Fibroblast of lung (primary cell): Measurements from ENCODE around the gene ATP2B1. TPM values are rescaled to one million over a fixed set of nuclear protein-coding genes. Genes with fewer than 3 reads are reported as not detected.

Source experiments
- DNase-seq, 2 donors: peaks; one replicate each; pipeline versions ENCODE4 v3.0.0 to v3.0.0-alpha.2; 2010; ENCODE audit warnings: low read depth in 2 of 2
- H2AFZ ChIP-seq: 2 replicates; pipeline ENCODE4 v1.5.1; 2012; ENCODE audit warnings: low read length, control low read depth, inconsistent platforms
- H3K27ac ChIP-seq: 2 replicates; pipeline ENCODE4 v1.5.1; 2011; ENCODE audit warnings: low read length, control low read depth; ENCODE audit not compliant: insufficient read depth
- H3K27me3 ChIP-seq: 2 replicates; pipeline ENCODE4 v1.5.1; 2011; ENCODE audit warnings: mild to moderate bottlenecking, low read length; ENCODE audit not compliant: control insufficient read depth, insufficient read depth
- H3K36me3 ChIP-seq: 2 replicates; pipeline ENCODE4 v1.5.1; 2011; ENCODE audit warnings: low read length; ENCODE audit not compliant: control insufficient read depth, insufficient read depth
- H3K4me1 ChIP-seq: 2 replicates; pipeline ENCODE4 v1.5.1; 2011; ENCODE audit warnings: low read length; ENCODE audit not compliant: control insufficient read depth, insufficient read depth; ENCODE audit errors: extremely low read depth
- H3K4me2 ChIP-seq: 2 replicates; pipeline ENCODE4 v1.5.1; 2011; ENCODE audit warnings: low read length, control low read depth; ENCODE audit not compliant: insufficient read depth; ENCODE audit errors: extremely low read depth
- H3K4me3 ChIP-seq, 4 experiments: fragments of 200-600 bp in 1 of 4; sonication (generic) in 1 of 4; replicated peaks in 1 of 4; 2 replicates each; pipeline ENCODE4 v1.5.1; 2011 to 2016; ENCODE audit warnings: low read length in 4 of 4, low read depth in 3 of 4, mild to moderate bottlenecking in 3 of 4, control low read depth in 2 of 4, inconsistent platforms in 1 of 4, mixed read lengths in 1 of 4; ENCODE audit not compliant: insufficient read depth in 1 of 4; ENCODE audit errors: control extremely low read depth in 1 of 4
- H3K79me2 ChIP-seq: 2 replicates; pipeline ENCODE4 v1.5.1; 2012; ENCODE audit warnings: mild to moderate bottlenecking, low read length, inconsistent platforms; ENCODE audit not compliant: control insufficient read depth, insufficient read depth
- H3K9ac ChIP-seq: 2 replicates; pipeline ENCODE4 v1.5.1; 2011; ENCODE audit warnings: mild to moderate bottlenecking, low read length, control low read depth; ENCODE audit not compliant: insufficient read depth
- H3K9me3 ChIP-seq: 2 replicates; pipeline ENCODE4 v1.5.1; 2012; ENCODE audit warnings: low read depth, low read length; ENCODE audit not compliant: control insufficient read depth, insufficient read depth
- H4K20me1 ChIP-seq: 2 replicates; pipeline ENCODE4 v1.5.1; 2011; ENCODE audit warnings: low read length; ENCODE audit not compliant: control insufficient read depth, insufficient read depth; ENCODE audit errors: extremely low read depth
- EZH2 ChIP-seq: IDR thresholded peaks from 2 replicates; pipeline ENCODE4 v1.5.1; 2012; ENCODE audit warnings: low read length, control low read depth, mild to moderate bottlenecking; ENCODE audit errors: missing control alignments
- polyA plus RNA-seq, 2 donors: library from polyadenylated mRNA; depleted of rRNA in 1 of 2; stranded (reverse) in 1 of 2; unstranded in 1 of 2; fragments of >200 nt; gene quantifications; 2 replicates each; pipeline ENCODE4 v1.2.1, GENCODE V29; 2011 to 2012; ENCODE audit warnings: missing spikeins in 1 of 2
- total RNA-seq: library from RNA; depleted of rRNA; stranded (reverse); fragments of >200 nt; gene quantifications from 2 replicates; pipeline ENCODE4 v1.2.1, GENCODE V29; 2014
- TF ChIP-seq, protein P1 (sequence below), 2 donors: IDR thresholded peaks in 1 of 2; conservative IDR thresholded peaks in 1 of 2; 1 replicate in 1 of 2; 2 replicates in 1 of 2; pipeline ENCODE4 v1.5.1; 2011 to 2012; ENCODE audit warnings: low read length in 2 of 2, control low read depth in 1 of 2, inconsistent platforms in 1 of 2, low read depth in 1 of 2, mild to moderate bottlenecking in 1 of 2

The ATP2B1 gene
- total and polyA plus RNA-seq, 2 donors (not counting 1 experiment from before 2014, with no cell fraction given), result 64.3 to 141 TPM

DNA sequence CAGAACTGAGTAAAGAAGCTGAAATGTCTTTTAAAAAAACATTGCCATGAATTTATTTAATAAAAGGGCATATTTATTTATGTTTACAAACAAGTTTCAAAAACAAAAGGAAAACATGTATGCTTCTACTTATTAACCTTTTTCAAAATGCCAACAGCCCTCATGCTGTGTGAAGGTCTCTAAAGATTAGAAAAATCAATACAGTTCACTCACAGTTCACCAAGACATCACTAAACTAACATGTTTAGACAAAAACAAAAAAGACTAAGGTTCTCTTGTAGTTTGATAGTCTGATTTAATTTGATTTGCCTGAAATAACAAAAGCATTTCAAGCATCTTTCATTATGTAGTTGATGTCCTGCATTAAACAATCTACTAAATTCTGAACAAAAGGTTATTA lies 118.9 kb downstream of the ATP2B1 start:
- Histone ChIP-seq H2AFZ (no peak overlapping the region), H3K4me2 (no peak overlapping the region), H3K36me3 (no peaks in the 10 kb centered on the region), H3K9ac (no peak overlapping the region), H3K27me3 (no peaks in the 10 kb centered on the region), H4K20me1 (no peaks in the 10 kb centered on the region), H3K79me2 (no peaks in the 10 kb centered on the region), H3K27ac (no peak overlapping the region), H3K4me1 (no peaks in the 10 kb centered on the region), H3K4me3 (no peak overlapping the region), H3K9me3 (no peaks in the 10 kb centered on the region)
- no peak for TF ChIP-seq EZH2
- TF ChIP-seq, protein P1, sequence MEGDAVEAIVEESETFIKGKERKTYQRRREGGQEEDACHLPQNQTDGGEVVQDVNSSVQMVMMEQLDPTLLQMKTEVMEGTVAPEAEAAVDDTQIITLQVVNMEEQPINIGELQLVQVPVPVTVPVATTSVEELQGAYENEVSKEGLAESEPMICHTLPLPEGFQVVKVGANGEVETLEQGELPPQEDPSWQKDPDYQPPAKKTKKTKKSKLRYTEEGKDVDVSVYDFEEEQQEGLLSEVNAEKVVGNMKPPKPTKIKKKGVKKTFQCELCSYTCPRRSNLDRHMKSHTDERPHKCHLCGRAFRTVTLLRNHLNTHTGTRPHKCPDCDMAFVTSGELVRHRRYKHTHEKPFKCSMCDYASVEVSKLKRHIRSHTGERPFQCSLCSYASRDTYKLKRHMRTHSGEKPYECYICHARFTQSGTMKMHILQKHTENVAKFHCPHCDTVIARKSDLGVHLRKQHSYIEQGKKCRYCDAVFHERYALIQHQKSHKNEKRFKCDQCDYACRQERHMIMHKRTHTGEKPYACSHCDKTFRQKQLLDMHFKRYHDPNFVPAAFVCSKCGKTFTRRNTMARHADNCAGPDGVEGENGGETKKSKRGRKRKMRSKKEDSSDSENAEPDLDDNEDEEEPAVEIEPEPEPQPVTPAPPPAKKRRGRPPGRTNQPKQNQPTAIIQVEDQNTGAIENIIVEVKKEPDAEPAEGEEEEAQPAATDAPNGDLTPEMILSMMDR (conservative IDR thresholded peaks at IDR 0.05 in 1 of 2, IDR thresholded peaks at IDR 0.05 in 1 of 2; ENCODE audit: low read depth in 1 of 2, low read length in 2 of 2), result no peak
- DNase-seq, result no peak

DNA sequence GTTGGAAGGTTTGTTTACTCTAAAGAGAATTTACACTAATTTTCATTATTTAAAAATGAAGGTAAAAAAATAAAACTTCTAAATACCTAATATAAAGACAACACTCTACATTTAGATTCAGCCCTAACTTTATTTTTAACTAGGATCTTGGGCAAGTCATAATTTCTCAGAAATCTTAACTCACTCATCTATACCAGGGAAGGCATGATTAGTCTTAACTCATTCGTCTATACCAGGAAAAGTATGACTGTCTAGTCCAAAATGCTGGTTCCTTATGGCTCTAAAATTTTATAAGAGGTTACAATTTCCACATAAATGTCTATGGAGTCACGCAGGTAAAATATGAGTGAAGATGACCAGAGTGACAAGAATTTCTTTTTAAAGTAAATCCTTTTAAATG lies 130.1 kb downstream of the ATP2B1 start:
- Histone ChIP-seq H3K9me3 (no peaks in the 10 kb centered on the region), H3K36me3 (no peaks in the 10 kb centered on the region), H3K27me3 (no peaks in the 10 kb centered on the region), H3K27ac (no peak overlapping the region), H3K4me1 (peaks cover 12% of the 10 kb centered on the region), H3K4me3 (no peak overlapping the region), H4K20me1 (no peaks in the 10 kb centered on the region), H3K9ac (no peak overlapping the region), H2AFZ (no peak overlapping the region), H3K4me2 (no peak overlapping the region), H3K79me2 (no peaks in the 10 kb centered on the region)
- DNase-seq, result no peak
- TF ChIP-seq, protein P1 (conservative IDR thresholded peaks at IDR 0.05 in 1 of 2, IDR thresholded peaks at IDR 0.05 in 1 of 2; ENCODE audit: low read depth in 1 of 2, low read length in 2 of 2), result no peak
- TF ChIP-seq EZH2, result no peak

DNA sequence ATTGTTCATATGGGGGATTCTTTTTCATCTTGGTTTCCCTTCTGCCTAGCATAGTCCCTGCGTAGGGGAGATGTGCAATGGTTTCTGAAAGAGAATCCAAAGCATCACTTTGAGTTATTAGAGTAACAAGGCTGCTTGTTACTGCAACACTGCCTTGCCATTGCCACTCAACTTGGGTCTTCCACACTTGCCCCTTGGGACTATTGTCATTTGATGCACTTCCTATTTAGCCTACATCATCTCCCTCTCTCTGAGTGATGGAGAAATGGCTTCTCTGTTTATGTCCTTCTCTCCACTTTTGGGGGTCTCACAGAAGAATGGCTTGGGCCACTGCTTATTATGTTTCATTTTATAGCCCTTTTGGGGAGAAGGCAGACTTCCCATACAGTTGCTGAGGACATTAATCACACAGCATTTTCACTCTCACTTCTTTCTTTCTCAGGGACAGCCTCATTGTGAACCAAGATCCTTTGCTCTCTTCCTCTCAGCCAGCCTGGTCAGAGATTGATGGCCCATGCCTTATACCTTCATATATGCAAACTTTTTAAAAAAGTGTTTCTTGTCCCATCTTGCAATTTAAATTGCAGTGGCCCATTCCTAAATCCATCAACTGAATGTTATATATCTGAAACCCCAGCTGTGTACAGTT lies 131.9 kb downstream of the ATP2B1 start:
- Histone ChIP-seq H3K27me3 (no peaks in the 10 kb centered on the region), H3K4me2 (no peak overlapping the region), H3K9ac (no peak overlapping the region), H3K27ac (no peak overlapping the region), H3K79me2 (no peaks in the 10 kb centered on the region), H3K4me1 (peaks cover 12% of the 10 kb centered on the region), H2AFZ (no peak overlapping the region), H4K20me1 (no peaks in the 10 kb centered on the region), H3K9me3 (no peaks in the 10 kb centered on the region), H3K4me3 (no peak overlapping the region), H3K36me3 (no peaks in the 10 kb centered on the region)
- no peak for DNase-seq
- TF ChIP-seq, protein P1 (conservative IDR thresholded peaks at IDR 0.05 in 1 of 2, IDR thresholded peaks at IDR 0.05 in 1 of 2; ENCODE audit: low read depth in 1 of 2, low read length in 2 of 2), result no peak
- no peak for TF ChIP-seq EZH2
